GF-D8 (cell line): ENCODE data around the gene SLC13A3.

Experiments
- DNase-seq: peaks from one replicate; lab custom pipeline; 2025; lab: John Stamatoyannopoulos, UW

Gene SLC13A3

GRCh38 chr20:46605181-46605580, 46.1 kb downstream of the SLC13A3 start:
- no peak for DNase-seq

- no peak for DNase-seq
These were observed 46.6 kb downstream of the SLC13A3 start for GRCh38 chr20:46604551-46605133.

GRCh38 chr20:46602429-46602828, 48.8 kb downstream of the SLC13A3 start:
- no peak for DNase-seq

GRCh38 chr20:46601603-46602122, 49.6 kb downstream of the SLC13A3 start:
- no peak for DNase-seq

GRCh38 chr20:46600286-46600752, 50.9 kb downstream of the SLC13A3 start:
- DNase-seq: no peak

GRCh38 chr20:46599227-46599987, 51.9 kb downstream of the SLC13A3 start:
- no peak for DNase-seq

- no peak for DNase-seq
These were observed 55.3 kb downstream of the SLC13A3 start for GRCh38 chr20:46595933-46596332.

GRCh38 chr20:46594725-46595124, 56.5 kb downstream of the SLC13A3 start:
- no peak for DNase-seq

- DNase-seq: no peak
These were observed 58.5 kb downstream of the SLC13A3 start for GRCh38 chr20:46592580-46593362.

- no peak for DNase-seq
These were observed 60.8 kb downstream of the SLC13A3 start for GRCh38 chr20:46590443-46590842.

GRCh38 chr20:46588532-46589511, 62.4 kb downstream of the SLC13A3 start:
- no peak for DNase-seq

- no peak for DNase-seq
These were observed 63.3 kb downstream of the SLC13A3 start for GRCh38 chr20:46587986-46588385.

- no peak for DNase-seq
These were observed 64.5 kb downstream of the SLC13A3 start for GRCh38 chr20:46586724-46587123.

- DNase-seq: no peak
These were observed 66.8 kb downstream of the SLC13A3 start for GRCh38 chr20:46584508-46584907.

GRCh38 chr20:46583411-46584214, 67.6 kb downstream of the SLC13A3 start:
- no peak for DNase-seq

- DNase-seq: no peak
These were observed 68.6 kb downstream of the SLC13A3 start for GRCh38 chr20:46582648-46583047.

GRCh38 chr20:46581391-46581790, 69.9 kb downstream of the SLC13A3 start:
- no peak for DNase-seq

- DNase-seq: no peak
These were observed 70.5 kb downstream of the SLC13A3 start for GRCh38 chr20:46580613-46581205.

- DNase-seq: no peak
These were observed 72.5 kb downstream of the SLC13A3 start for GRCh38 chr20:46578745-46579144.

GRCh38 chr20:46576774-46577395, 74.4 kb downstream of the SLC13A3 start:
- DNase-seq: no peak
